ENCODE measurements around the gene LPAR1.
"Not testable (repeated sequence)": the region's sequence is repeated elsewhere in the genome, so short reads cannot be mapped to it uniquely, and the experiment has no call there.

LPAR1 gene

DNA sequence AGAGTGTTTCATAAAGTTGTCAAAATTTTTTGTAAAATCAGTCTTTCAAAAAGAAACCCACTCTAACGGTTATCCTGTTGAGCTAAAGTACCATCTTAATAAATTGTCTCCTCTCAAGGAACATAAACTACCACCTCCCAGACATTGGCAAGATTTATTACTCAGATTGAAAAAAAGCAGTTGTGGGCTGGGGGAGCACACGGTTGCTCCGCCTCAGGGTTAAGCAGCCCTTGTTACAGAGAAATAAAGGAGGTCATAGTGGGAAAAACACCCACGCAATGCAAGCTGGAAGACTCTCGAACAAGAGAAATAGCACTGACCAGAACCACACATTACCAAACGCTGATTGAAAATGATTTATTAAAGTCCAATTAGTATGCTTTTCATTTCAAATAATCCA is 165.3 kb downstream of the LPAR1 start:
- no peak for DNase-seq (ENCODE audit: low read depth in 2 of 2)

DNA sequence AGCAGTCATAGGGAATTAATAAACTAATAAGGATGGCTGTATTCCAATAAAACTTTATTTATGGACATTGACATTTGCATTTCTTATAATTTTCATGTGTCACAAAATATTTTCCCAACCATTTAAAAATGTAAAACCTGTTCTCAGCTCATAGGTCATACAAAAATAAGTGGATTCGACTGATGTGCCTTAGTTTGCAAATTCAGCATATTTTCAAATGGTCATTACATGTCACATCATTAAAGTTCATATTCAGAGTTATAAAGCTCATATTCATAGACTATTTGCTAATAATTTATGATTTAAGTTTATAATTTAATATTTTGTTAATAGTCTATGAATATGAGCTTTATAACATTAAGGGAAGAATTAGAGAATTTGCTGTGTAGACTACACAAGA is 166.5 kb downstream of the LPAR1 start:
- no peak for DNase-seq (ENCODE audit: low read depth in 2 of 2)

DNA sequence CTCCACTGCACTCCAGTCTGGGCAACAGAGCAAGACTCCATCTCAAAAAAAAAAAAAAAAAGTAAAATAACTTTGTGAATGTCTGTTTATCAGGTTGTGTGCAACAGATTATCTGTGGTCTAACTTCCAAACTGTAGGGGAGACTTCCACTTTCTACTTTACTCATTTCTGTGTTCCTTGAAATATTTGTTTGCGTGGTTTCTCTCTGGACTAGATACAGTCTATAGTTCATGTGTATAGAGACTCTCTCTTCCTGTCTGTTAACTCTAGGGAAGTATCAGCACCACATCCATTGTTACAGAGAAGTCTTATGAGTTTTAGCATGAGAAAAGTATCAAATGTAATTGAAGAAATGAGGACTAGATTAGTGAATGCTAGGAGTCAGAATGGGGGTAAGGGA is 168.3 kb downstream of the LPAR1 start:
- no peak for DNase-seq (ENCODE audit: low read depth in 2 of 2)

DNA sequence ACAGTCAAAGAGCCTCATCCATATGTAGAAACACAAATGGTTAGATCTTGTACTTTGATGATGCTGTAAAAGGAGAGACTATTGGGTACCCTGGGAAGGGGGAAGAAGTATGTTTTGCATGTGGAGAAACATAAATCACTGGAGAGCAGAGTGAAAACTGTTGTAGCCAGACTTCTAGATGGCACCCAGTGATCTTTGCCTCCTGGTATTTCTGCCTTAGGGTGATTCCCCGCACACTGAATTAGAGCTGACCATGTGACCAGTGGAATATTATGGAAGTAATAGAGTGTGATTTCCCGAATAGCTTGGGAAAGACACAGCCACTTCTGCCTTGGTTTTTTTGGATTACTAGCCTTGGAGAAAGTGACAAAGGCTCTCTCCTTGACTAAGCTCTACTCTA is 174.3 kb downstream of the LPAR1 start:
- no peak for DNase-seq (ENCODE audit: low read depth in 2 of 2)

DNA sequence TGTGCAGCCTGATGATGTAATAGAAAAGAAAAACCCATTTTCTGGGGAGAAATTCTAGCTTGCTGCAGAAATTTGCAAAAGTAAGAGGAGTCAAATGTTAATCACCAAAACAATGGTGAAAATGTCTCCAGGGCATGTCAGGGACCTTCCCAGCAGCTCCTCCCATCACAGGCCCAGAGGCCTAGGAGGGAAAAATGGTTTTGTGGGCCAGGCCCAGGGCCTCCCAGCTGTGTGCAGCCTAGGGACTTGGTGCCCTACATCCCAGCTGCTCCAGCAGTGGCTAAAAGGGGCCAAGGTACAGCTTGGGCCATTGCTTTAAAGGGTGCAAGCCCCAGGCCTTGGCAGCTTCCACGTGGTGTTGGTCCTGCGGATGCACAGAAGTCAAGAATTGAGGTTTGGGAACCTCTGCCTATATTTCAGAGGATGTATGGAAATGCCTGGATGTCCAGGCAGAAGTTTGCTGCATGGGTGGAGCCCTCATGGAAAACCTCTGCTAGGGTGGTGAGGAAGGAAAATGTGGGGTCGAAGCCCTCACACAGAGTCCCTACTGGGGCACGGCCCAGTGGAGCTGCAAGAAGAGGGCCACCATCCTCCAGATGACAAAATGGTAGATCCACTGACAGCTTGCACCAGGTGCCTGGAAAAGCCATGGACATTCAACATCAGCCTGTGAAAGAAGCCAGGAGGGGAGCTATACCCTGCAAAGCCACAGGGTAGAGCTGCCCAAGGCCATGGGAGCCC is 176.7 kb downstream of the LPAR1 start:
- not testable (repeated sequence) for DNase-seq (ENCODE audit: low read depth in 2 of 2)

DNA sequence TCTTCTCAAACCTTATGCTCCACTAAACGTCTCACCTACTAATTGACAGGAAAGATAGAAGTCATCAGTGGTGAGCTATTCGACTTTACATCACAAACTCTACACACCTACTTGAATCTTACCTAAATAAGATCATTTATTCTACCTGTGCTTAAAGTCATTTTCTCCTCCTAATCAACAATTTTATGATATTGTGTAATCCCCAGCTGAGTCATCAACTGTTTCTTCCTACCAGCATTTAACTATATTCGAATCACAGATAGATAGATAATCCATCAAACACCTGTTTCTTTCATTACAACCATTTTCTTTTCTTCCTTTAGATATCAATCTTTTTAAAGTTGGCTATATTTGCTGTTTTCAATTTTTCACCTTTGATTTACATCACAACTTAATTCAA is 181.5 kb downstream of the LPAR1 start:
- no peak for DNase-seq (ENCODE audit: low read depth in 2 of 2)

DNA sequence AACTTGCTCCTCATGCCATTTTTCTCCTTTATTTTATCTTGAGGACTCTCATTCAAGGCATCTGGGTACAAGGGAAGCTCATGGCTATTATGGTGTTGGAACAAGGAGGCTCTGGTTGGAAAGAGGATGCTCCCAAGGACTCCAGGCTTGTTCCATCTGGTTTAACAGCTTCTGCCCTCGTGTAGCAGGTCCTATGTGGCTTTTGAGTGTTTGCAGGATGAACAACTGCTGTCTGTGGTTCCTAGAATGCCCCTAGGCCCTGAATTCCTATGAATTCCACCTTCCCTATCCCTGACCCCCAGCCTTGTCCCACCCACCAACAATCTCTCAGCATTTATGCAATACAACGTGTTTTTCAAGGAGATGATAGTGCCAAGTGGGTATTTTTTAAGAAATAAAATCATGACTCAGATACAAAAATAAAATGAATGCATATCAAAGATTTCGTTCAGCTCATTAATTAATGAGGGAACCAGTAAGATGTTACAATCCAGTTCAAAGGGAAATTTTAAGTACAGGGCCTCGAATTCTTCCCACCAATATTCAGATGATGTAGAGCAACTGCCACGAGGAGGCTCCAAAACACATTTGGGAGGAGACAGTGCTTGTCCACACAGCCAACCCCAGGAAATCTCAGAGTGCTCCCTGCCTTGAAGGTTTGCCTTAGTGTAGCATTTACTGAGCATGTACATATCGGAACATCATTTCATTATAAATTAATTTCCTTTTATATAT is 187.7 kb downstream of the LPAR1 start:
- DNase-seq (ENCODE audit: low read depth in 2 of 2) = no peak

DNA sequence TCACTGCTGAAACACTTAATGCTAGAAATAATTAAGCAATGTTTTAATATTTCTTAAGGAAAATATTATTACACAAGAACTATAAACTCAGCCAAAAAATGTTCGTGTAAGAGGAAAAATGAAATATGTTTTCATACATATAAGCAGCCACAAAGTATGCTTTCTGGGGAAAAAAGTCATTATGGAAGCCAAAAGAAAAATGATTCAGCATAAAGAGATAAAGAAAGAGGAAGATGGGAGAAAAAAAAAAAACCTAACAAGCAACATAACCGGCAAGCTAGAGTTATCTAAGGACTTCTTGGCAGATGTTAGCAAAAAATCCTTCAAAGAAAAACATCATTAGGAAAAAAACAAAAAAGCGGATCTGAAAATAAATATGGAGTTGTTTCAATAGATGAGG is 190.6 kb downstream of the LPAR1 start:
- no peak for DNase-seq (ENCODE audit: low read depth in 2 of 2)

DNA sequence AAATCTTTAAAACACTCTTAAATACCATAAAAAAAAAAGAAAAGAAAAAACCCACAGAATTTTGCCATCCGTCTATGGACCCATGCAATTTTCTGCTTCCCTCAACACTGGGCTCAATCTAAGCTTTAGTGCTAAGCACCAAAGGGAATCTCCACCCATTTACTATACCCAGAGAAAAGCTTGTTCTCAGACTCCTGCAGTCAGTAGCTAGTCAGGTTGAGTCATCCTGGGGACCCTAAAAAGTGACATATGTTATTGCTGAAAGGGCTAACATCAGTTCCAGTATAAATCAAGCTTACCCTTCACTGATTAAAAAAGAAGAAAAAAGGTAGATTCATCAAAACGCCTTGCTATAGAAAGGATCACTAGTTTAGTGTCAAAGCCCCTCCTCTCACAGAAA is 192.1 kb downstream of the LPAR1 start:
- no peak for DNase-seq (ENCODE audit: low read depth in 2 of 2)

DNA sequence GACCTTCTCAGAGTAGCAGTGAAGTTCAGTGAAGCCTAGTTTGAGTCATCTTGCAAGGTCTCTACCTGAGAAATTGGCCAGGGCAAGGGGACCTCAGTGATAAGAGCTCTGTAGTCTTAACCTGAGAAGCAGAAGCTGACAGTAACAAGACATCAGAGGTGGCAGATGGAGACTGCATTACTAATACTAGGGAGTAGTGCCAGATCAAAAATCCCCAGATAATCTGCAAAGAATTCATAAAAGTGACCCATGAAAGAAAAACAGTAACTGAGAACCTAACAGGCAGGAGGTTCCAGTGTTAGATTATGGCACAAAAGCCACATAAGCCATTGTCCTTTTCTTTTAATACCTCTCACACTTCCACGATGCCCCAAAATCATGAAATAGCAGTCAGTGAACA is 194.1 kb downstream of the LPAR1 start:
- DNase-seq (ENCODE audit: low read depth in 2 of 2) = no peak

DNA sequence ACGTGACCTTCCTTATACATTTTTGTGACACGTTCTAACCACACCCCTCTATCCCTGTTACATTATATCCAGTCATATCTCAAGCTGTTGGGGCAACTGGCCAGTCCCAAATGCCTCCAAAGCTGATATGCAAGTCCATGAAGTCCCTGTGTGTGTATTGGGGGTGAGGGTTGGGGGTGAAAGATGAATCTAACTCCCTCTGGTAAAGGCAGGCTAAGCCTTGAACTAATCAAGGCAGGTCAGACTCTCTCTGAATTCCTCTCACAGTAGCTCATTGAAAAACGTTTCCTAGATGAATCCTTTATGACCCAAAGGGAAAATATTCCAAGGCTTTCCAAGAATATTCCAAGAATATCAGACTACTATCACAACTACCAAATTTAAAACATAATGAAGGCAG is 195.3 kb downstream of the LPAR1 start:
- no peak for DNase-seq (ENCODE audit: low read depth in 2 of 2)

DNA sequence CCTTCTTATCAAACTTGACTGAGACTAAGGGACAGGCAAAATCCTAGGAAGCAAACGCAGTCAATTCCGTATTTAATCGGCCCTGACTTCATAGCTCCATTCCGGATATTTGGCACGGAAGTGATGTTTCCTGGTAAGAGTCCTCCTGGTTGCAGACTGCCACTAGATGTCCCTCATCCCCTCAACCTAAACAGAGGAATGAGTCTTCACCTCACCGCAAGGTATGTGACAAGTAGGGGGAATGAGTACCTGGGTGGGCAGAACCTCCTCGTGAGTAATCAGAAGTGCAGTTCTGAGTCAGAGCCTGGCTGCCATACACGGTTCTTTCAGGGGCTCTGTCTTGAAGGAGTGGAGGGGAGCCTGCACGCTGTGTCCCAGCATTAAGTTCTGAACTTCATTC is 196.1 kb downstream of the LPAR1 start:
- DNase-seq (ENCODE audit: low read depth in 2 of 2) = no peak

DNA sequence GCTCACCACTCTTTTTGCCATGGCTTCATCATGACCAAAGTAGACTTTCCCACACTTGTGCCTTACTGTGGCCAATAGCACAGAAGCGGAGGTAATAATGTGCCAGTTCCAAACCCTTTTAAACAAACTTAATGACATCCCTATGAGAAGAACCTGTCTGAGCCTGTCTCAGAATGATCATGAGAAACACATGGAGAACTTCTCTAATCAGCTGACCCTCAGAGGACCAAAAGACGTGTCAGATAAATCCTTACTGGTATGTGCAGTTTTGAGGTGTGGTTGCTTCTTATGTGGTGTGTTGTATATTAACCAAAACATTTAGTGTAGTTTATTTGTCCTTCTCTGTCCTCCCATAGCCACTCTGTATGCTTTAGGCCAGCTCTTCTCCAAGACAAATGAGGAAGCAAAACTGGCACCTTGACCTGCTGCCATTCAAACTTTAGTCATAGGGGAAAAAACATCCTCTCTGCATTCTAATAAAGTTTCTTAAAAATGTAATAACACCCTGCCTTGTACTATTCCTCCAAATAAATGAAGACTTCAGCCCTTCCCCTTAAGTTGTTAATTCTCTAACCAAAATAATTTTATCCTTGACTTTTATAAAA is 200.8 kb downstream of the LPAR1 start:
- no peak for DNase-seq (ENCODE audit: low read depth in 2 of 2)

DNA sequence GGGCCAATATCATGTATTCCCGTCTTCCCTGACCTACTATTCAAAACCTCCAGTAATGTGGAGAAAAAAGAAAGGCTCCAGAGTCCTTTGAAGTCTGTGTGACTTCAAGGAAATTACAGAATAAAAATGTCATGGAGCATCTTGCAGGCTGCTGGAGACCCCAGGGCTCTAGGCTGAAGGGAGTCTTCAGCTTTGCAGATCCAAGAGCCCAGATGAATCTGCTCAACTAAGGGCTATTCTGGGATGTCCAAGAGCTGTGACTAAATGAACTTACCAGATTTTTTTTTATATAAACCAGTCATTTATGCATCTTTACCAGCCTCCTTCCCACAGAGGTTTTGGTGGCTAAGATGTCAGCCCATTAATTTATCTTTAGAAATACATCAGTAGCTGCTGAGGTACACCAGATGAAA is 202.4 kb downstream of the LPAR1 start:
- no peak for DNase-seq (ENCODE audit: low read depth in 2 of 2)

DNA sequence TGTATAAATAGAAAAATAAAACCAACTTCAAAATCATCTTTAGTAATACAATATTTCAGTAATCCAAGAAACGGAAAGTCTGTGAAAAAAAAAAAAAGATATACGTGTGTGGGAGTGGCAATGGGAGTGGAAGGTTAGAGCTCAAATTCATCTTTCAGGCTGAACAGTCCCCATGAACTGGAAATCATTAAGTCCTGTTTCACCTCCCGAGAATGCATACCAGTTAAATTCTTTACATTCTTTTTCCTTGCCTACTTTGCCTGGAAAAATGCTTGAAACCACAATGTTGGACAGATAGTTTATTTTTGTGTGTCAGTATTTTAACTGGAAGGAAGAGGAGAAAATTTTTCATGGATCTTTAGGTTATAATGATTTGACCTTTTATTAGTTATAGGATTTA is 202.9 kb downstream of the LPAR1 start:
- no peak for DNase-seq (ENCODE audit: low read depth in 2 of 2)

DNA sequence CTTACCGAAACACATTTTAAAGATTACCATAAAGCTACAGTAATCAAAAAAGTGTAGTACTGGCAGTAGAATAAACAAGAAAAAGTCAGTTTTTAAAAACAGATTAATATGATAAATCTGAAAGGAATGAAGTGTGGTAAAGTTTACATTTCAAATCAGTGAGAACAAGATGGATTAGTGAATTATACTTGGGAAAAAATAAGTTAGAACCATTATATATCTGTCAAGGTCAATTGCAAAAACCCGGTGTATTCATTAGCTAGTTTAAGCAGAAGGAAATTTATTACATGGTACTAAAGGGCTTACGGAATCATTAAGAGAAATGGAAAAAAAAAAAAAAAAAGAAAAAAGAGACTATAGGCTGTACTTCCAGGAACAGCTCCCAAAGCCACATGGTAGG is 205.3 kb downstream of the LPAR1 start:
- no peak for DNase-seq (ENCODE audit: low read depth in 2 of 2)

DNA sequence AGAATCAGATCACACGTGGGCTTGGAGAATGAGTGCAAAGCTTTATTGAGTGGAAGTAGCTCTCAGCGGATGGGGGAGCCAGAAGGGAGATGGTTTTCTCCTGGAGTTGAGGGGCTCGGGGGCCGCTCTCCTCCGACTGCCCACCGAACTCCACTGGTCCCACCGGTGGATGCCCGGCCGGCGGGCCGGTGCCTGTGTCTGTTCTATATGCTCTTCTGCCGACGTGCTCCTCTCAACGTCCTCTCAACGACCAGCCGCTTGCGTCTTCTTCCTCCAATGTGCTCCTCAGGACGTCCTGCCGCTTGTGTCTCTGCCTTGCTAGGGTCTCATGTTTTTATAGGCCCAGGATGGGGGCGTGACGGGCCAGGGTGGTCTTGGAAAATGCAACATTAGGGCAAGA is 207.8 kb downstream of the LPAR1 start:
- DNase-seq (ENCODE audit: low read depth in 2 of 2) = no peak

DNA sequence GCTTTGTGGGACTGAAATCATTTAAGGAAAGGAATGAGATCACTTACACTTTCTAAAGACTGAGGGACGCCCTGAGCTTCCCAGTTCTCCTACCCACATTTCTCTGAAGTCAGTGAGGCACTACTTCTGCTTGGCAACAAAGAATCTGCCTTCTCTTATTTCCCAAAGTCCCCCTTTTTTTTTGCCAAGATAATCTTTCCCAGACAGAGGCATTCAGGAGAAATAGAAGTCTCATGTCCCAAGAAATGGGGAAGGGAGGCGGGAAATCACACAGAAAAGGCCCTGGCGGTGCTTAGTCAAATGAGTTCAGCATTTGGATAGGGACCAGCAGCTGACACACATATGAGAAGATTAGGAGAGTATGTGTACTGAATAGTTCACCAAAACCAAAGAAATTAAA is 210.0 kb downstream of the LPAR1 start:
- DNase-seq (ENCODE audit: low read depth in 2 of 2) = no peak

DNA sequence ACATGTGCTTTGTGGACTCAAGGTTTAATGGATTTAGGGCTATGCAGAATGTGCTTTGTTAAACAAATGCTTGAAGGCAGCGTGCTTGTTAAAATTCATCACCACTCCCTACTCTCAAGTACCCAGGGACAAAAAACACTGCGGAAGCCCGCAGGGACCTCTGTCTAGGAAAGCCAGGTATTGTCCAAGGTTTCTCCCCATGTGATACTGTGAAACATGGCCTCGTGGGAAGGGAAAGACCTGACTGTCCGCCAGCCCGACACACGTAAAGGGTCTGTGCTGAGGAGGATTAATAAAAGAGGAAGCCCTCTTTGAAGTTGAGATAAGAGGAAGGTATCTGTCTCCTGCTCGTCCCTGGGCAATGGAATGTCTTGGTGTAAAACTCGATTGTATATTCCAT is 211.9 kb downstream of the LPAR1 start:
- DNase-seq (ENCODE audit: low read depth in 2 of 2) = not testable (repeated sequence)

DNA sequence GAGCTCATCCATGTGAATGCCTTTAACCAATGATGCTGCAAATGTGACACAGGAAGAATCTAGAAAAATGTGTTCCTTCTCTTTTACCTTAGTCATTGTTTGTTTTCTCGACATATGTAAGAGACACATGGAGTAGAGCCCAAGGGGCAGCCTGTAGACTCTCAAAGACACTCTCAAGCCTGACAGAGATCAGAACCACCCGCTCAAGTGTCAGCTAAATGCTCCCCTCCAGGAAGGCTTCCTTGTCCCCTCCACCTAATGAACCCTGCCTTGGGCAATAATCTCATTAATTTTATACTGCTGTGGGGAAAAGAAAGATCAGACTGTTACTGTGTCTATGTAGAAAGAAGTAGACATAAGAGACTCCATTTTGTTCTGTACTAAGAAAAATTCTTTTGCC is 212.3 kb downstream of the LPAR1 start:
- no peak for DNase-seq (ENCODE audit: low read depth in 2 of 2)

DNA sequence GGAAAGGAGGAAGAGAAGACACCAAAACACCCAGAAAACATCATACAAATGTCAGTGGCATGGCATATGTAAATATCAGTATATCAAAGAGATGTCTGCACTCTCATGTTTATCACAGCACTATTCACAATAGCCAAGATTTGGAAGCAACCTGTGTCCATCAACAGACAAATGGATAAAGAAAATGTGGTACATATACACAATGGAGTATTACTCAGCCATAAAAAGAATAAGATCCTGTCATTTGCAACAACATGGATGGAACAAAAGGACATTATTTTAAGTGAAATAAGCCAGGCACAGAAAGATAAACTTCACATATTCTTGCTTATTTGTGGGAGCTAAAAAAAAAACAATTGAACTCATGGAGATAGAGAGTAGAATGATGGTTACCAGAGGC is 213.1 kb downstream of the LPAR1 start:
- not testable (repeated sequence) for DNase-seq (ENCODE audit: low read depth in 2 of 2)

Measured in stimulated activated CD8-positive, alpha-beta memory T cell treated with anti-CD3 and anti-CD28 coated beads, Interleukin-7, amount 100 ng/mL, for 1 hour (primary cell).